ENCODE measurements around the gene HOXA3. TPM values are rescaled to one million over a fixed set of nuclear protein-coding genes. Genes with fewer than 3 reads are reported as not detected.
A peak's percentile ranks its signal among the peaks of the same experiment; 100 is the strongest.

The HOXA3 gene
- total and polyA plus RNA-seq, 7 donors = 0.65 to 5.6 (median 3.3) TPM

GRCh38 chr7:27173956-27174873 lies 21.8 kb upstream of the HOXA3 start, which contains the start of gene HOXA10:
HOXA10 (minus strand) TSS chr7:27174320; CDS start chr7:27174306, 14 bp downstream.
- peak within 1 kb of the TSS; percentile 79 for H3K4me3 ChIP-seq
- H3K36me3 ChIP-seq (ENCODE audit: insufficient read depth in 1 of 2, low read depth in 1 of 2) = no peaks in the 10 kb centered on the region
- ATAC-seq (peak in 3 of 4 donors; percentile 8 to 15 (median 14)), DNase-seq (peak in 1 of 2 donors; percentile 70)
- H3K27me3 ChIP-seq (ENCODE audit: insufficient read depth in 3 of 3, low read length in 2 of 3) = no peaks in the 10 kb centered on the region
- WGBS, 3 donors = 7 to 12% (median 12%) methylated on average over 67 to 82 of the region's 82 CpGs
- H3K9me3 ChIP-seq = no peaks in the 10 kb centered on the region
- peaks cover 19% of the 10 kb centered on the region for H3K4me1 ChIP-seq
- intact Hi-C loops (cut with DNase I) = loop anchor here in 1 of 2 donors (2.0 kb wide), 1 partner anchor 1317 kb away; no protein-coding TSS in a partner anchor
- H3K27ac ChIP-seq = peak within 1 kb of the TSS; percentile 92
- TF ChIP-seq CTCF (IDR thresholded peaks at IDR 0.05) = no peak

GRCh38 chr7:27173511-27173955 lies 21.1 kb upstream of the HOXA3 start:
- H3K36me3 ChIP-seq (ENCODE audit: insufficient read depth in 1 of 2, low read depth in 1 of 2) = no peaks in the 10 kb centered on the region
- ATAC-seq (peak; percentile 18 to 54 (median 44)), DNase-seq (peak in 1 of 2 donors; percentile 81)
- peak overlapping the region; percentile 79 for H3K4me3 ChIP-seq
- peaks cover 19% of the 10 kb centered on the region for H3K4me1 ChIP-seq
- TF ChIP-seq CTCF (IDR thresholded peaks at IDR 0.05) = no peak
- 0 to 1% (median 0%) methylated on average over 40 to 59 of the region's 59 CpGs for WGBS, 3 donors
- H3K27me3 ChIP-seq (ENCODE audit: insufficient read depth in 3 of 3, low read length in 2 of 3) = no peaks in the 10 kb centered on the region
- H3K27ac ChIP-seq = peak overlapping the region; percentile 92
- no peaks in the 10 kb centered on the region for H3K9me3 ChIP-seq
- intact Hi-C loops (cut with DNase I) = loop anchor here in 1 of 2 donors (2.0 kb wide), 1 partner anchor 1317 kb away; no protein-coding TSS in a partner anchor

- intact Hi-C loops (cut with DNase I) = loop anchor here in 1 of 2 donors (2.0 kb wide), 1 partner anchor 1316 kb away; no protein-coding TSS in a partner anchor
- 0 to 1% (median 1%) methylated on average over 53 to 58 of the region's 58 CpGs for WGBS, 3 donors
- no peaks in the 10 kb centered on the region for H3K27me3 ChIP-seq (ENCODE audit: insufficient read depth in 3 of 3, low read length in 2 of 3)
- peak overlapping the region; percentile 79 for H3K4me3 ChIP-seq
- H3K36me3 ChIP-seq (ENCODE audit: insufficient read depth in 1 of 2, low read depth in 1 of 2) = no peaks in the 10 kb centered on the region
- peaks cover 17% of the 10 kb centered on the region for H3K4me1 ChIP-seq
- H3K9me3 ChIP-seq = no peaks in the 10 kb centered on the region
- peak; percentile 40 to 60 (median 51) for ATAC-seq
- TF ChIP-seq CTCF (IDR thresholded peaks at IDR 0.05) = no peak
- DNase-seq = peak in 1 of 2 donors; percentile 89
- peak overlapping the region; percentile 92 for H3K27ac ChIP-seq
Observed at GRCh38 chr7:27172823-27173510, 20.6 kb upstream of the HOXA3 start.

GRCh38 chr7:27172315-27172774 lies 20.0 kb upstream of the HOXA3 start:
- Histone ChIP-seq H3K4me1 (peaks cover 22% of the 10 kb centered on the region), H3K27ac (peak overlapping the region; percentile 92), H3K27me3 (ENCODE audit: insufficient read depth in 3 of 3, low read length in 2 of 3) (no peaks in the 10 kb centered on the region), H3K9me3 (no peaks in the 10 kb centered on the region), H3K36me3 (ENCODE audit: insufficient read depth in 1 of 2, low read depth in 1 of 2) (no peaks in the 10 kb centered on the region), H3K4me3 (peak overlapping the region; percentile 79)
- TF ChIP-seq CTCF (IDR thresholded peaks at IDR 0.05) = no peak
- 10 to 20% (median 14%) methylated on average over 10 of the region's 10 CpGs for WGBS, 3 donors
- ATAC-seq = no peak
- intact Hi-C loops (cut with DNase I) = loop anchor here in 1 of 2 donors (2.0 kb wide), 1 partner anchor 1316 kb away; no protein-coding TSS in a partner anchor
- peak in 1 of 2 donors; percentile 58 for DNase-seq

Data from psoas muscle (tissue), 8 donors.